Measurements from ENCODE around the gene CSTPP1.

DNA sequence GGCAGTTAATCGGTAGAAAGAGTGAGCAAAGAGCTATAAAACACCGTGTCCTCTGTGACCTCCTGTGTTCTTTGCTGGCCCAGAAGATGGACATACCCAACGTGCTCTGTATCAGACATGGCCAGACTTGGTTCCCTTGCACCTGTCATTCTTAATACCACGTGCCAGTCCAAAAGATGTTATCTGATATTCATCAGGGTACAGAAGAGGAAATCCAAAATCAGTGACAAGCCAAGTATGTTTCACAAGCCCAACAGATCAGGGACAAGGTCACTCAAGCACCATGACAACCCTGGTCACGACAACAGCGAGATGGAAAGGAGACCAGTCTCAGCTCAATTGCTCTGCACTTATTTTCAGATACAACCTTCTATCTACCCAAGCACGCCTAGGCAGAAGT, 21.7 kb upstream of the CSTPP1 start:
- TF ChIP-seq, protein P1, sequence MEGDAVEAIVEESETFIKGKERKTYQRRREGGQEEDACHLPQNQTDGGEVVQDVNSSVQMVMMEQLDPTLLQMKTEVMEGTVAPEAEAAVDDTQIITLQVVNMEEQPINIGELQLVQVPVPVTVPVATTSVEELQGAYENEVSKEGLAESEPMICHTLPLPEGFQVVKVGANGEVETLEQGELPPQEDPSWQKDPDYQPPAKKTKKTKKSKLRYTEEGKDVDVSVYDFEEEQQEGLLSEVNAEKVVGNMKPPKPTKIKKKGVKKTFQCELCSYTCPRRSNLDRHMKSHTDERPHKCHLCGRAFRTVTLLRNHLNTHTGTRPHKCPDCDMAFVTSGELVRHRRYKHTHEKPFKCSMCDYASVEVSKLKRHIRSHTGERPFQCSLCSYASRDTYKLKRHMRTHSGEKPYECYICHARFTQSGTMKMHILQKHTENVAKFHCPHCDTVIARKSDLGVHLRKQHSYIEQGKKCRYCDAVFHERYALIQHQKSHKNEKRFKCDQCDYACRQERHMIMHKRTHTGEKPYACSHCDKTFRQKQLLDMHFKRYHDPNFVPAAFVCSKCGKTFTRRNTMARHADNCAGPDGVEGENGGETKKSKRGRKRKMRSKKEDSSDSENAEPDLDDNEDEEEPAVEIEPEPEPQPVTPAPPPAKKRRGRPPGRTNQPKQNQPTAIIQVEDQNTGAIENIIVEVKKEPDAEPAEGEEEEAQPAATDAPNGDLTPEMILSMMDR (IDR thresholded peaks at IDR 0.05), result no peak
- TF ChIP-seq EZH2 (IDR thresholded peaks at IDR 0.05; ENCODE audit: borderline replicate concordance, insufficient read depth, low read depth, low read length, poor library complexity, severe bottlenecking), result no peak
